Activated effector memory CD4-positive, alpha-beta T cell treated with anti-CD3 and anti-CD28 coated beads, Interleukin-2, amount 50 U/mL, for 16 hours (primary cell): ENCODE results near the gene PALLD.

Experiments used
- DNase-seq: peaks from one replicate; pipeline ENCODE4 v3.0.0-alpha.2; 2020

PALLD gene

GRCh38 chr4:168628251-168628650, 131.4 kb downstream of the PALLD start:
- DNase-seq, result no peak

DNA sequence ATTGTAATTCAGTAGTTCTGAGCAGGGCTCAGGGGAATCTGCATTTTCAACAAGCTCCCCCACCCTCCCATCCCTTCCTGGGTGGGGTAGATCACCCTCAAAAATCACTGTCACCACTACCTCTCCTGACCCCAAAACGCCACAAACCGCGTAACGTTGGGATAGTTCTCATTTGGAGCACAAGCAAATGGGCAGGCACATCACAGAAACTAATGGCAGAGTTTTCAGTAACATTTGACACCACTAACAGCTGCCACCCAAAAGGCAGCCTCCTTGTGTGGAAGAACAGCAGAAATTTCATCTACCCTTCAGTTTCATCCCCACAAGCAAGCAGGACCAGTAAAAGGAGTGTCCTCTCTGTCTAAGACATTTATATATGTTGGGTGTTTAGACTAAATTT, 132.7 kb downstream of the PALLD start:
- no peak for DNase-seq

DNA sequence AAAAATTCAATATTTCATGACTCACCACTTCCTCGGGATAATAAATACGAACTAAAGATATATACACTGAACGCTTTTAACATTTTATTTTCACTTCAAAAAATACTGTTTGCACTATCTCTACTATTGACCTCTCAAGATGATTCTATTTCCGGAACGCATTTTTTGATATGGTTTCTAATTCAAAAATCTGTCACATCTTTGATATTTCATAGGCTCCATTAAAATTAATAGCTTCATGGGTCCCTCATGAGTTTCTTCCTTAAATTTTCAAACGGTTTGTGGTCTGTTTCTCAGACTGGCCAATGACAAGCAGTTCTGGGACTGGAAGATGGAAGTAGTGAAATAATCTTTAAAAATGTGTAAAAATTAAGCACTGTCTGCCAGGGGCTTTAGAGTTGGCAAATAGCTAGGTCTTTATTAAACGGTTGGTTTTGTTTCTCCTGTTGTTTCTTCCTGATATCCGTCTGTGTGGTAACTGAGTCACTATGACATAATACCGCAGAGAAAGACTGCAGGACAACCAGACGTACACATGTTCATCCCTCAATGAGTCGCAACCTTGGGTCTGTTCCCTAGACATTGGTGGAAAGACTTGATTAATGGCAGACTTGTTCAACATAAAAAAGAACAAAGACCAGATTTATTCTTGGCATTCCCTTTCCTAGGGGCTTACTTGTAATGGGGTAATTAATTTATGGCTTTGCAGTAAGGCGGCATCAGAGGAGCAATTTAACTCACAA, 133.8 kb downstream of the PALLD start:
- DNase-seq, result no peak

- DNase-seq, result no peak
Observed at GRCh38 chr4:168631241-168632162, 134.7 kb downstream of the PALLD start.

- no peak for DNase-seq
Observed at GRCh38 chr4:168632301-168632725, 135.5 kb downstream of the PALLD start.

- no peak for DNase-seq
Observed at GRCh38 chr4:168633064-168633463, 136.2 kb downstream of the PALLD start.

DNA sequence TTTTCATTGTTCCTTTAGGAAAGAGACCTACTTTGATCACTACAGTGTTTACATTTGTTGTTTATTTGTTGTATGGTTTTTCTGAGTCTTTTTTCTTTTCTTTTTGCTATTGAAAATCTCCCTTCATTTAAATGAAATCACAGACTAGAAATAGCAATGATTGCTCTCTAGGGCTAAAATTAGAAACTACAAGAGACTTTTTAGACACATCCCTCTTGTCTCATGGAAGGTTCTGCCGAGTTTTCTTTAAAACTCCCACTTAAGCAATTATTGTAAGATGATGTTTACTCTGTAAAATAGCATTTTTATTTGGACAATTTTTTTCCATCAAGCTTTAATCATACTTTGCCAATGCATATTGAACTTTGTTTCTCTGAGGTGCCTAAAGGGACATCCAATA, 136.6 kb downstream of the PALLD start:
- DNase-seq, result no peak

- DNase-seq, result no peak
Observed at GRCh38 chr4:168634276-168634802, 137.5 kb downstream of the PALLD start.

DNA sequence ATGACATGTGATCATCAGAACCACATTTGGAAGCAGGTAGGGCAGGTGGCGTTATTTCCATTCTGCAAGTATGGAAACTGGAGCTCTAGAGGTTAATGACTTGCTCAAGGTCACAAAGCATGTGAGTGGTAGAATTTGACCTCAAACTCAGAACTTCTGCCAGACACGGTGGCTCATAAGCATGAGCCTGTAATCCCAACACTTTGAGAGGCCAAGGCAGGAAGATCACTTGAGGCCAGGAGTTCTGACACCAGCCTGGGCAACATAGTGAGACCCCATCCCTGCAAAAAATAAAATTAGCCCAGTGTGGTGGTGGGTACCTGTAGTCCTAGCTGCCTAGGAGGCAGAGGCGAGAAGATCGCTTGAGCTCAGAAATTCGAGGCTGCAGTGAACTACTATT, 139.2 kb downstream of the PALLD start:
- no peak for DNase-seq

GRCh38 chr4:168636506-168637196, 139.8 kb downstream of the PALLD start:
- no peak for DNase-seq

DNA sequence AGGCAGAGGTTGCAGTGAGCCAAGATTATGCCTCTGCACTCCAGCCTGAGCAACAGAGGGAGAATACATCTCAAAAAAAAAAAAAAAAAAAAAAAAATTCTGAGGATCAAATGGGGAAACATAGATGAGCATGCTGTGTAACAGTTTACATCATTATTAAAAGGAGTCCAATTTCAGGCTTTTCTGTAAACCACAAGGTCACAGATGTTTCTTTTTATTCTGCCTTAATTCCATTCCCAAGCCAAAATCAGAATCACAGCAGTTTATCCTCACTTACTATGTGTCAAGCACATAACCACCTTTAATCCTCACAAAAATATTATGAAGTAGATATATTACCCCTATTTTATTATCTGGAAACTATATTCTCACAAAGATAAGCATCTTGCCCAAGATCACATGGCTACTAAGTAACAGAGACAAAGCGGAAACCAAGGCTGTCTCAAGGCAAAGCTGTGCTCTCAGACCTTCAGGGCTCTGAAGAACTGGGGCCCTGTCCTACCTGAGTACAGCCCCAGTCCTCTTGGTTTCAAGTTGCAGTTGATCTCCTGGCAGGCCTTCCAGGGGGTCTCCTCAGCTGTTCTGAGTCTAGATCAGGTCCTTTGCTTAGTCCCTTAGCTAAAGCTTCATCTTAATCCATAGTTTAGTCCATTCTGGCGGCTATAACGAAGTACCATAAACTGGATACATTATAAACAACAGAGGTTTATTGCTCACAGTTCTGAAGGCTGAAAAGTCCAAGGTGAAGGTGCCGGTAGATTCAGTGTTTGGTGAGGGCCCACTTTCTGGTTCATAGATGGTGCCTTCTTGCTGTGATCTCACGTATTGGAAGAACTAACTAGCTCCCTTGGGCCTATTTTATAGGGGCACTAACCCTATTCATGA, 141.3 kb downstream of the PALLD start:
- DNase-seq, result no peak

GRCh38 chr4:168639914-168640313, 143.1 kb downstream of the PALLD start:
- DNase-seq, result no peak

- DNase-seq, result no peak
Observed at GRCh38 chr4:168641811-168642140, 144.9 kb downstream of the PALLD start.

DNA sequence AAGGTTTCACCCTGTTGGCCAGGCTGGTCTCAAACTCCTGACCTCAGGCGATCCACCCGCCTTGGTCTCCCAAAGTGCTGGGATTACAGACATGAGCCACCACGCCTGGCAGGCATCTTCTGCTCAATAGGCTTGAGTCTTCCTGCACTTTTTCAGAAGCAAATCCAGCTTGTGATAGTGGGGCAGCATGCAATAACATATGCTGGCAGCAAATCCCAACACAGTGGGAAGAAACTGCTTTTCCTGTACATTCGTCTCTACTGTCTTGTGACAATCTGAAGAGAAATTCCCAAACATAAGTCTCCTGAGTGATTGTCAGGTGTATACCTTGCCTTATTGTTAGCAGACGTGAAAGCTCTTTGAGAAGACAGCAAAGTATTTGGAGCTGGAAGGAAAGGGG, 145.7 kb downstream of the PALLD start:
- DNase-seq, result no peak

DNA sequence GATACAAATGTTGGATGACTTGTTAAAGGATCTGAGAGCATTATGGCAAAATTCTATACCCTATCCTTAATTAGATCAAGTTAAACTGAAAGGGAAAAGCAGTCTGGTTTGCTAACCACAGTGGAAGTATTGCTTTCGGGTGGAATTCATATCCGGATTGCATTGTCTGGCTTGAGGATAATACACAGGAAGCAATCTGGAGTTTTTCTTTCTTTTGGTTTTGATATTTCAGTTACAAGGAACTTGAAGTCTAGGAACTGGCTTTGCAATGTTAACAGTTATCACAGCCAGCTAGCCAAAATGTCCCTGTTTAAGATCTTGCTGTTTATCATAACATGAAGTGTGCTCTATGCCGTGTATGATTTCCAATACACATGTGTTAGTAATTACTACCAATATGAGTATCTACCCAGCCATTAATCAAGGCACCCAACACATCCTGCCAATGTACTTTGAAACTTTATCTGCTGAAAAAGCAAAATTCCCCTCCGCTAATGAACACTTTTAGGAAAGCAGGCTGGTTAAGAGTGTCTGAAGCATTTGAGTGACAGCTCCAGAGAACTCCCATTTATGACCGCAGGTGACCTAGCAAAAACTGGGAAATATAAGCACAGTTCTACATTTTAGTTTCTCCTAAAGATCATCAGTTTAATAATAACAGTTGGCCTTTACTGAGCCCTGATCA, 146.4 kb downstream of the PALLD start:
- DNase-seq, result no peak

GRCh38 chr4:168643796-168644159, 146.9 kb downstream of the PALLD start:
- DNase-seq, result no peak

DNA sequence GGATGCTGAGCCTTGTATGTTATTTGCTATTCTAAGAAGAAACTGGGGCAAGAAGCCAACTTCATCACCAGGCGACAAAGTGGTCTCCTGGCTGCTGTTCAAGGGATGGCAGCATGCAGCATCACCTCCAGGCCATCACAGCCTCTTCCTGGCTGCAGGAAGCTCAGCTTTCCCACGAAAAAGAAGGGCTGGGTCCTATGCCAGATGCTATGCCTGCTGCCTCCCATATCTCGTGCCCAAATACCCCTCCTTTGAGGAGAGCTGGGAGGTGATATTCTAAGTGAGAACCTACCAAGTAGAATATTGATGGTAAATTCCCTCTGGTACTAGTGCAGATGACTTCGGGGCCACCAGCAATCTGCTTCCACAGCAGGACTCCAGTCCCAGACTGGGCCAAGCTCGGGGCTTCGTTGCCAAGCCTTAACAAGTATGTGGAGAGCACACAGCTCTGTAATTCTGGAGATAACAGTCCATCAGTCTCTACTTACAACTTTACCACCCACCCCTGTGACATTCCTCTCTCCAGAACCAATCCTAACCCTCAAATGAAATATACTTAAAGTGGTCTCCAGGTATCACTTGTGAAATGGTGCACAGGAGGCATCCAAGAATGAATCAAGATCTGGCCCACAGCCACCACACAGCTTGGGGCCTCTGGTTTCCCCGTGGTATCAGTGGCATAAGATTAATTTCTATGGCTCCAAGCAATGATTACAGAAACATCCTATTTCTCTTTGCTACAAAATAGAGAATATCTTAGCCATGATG, 149.3 kb downstream of the PALLD start:
- DNase-seq, result no peak

DNA sequence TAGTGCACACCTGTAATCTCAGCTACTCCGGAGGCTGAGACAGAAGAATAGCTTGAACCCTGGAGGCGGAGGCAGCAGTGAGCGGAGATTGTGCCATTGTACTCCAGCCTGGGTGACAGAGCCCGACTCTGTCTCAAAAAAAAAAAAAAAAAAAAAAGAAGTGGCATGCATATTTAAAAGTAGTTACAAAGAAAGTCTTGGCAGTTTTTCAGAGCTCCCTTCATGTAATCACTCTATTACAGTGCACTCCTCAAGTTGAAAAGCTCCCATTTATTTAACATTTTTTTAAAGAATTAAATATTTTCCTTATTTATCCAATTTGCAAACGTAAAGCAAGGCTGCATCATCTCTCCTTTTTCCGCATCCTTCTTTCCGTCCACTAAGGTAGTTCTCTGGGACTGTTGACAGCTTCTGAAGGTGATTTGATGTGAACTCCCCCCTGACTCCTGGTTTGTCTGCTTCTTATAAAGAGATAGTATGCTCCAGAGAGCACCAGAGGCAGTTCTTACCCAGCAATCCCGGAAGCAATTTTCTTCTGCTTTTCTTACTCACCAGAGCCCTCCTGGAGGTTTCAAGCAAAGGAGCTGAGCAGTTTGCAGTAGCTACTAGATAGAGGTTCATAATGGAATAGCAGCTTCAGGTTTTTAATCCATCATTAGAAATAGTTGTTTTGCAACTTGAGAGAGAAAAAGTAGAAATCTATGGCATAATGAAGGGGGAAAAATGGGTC, 151.0 kb downstream of the PALLD start:
- no peak for DNase-seq

DNA sequence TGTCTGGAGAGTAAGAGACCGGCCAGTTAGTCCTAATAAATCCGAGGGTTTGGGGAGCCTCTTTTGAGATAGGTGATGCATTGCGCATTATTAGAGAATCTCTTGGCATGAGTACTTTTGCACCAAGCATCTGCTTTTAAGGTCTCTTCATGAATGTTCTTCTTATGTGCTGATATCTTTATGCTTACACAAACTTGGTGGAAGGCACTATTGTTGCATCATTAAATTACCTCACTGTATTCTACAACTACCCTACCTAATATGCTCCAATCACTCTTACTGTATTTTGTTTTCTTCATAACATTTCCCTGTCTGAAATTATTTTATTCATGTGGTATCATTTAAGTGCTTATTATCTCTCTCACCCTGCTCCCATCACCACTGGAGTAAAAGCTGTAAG, 151.6 kb downstream of the PALLD start:
- DNase-seq, result no peak

GRCh38 chr4:168648929-168649328, 152.1 kb downstream of the PALLD start:
- no peak for DNase-seq
